GM19467 (cell line): Measurements from ENCODE around the gene ISG15.
"Not testable (repeated sequence)": the region's sequence is repeated elsewhere in the genome, so short reads cannot be mapped to it uniquely, and the experiment has no call there.

Source experiments
- ATAC-seq: cut with Tn5 transposase; IDR thresholded peaks from one replicate; pipeline ENCODE4 v1.9.1; 2021; ENCODE audit warnings: mild to moderate bottlenecking, moderate library complexity; ENCODE audit not compliant: unreplicated experiment

Gene ISG15

GRCh38 chr1:1006305-1007159 lies 6.8 kb upstream of the ISG15 start:
- ATAC-seq = no peak

- ATAC-seq = not testable (repeated sequence)
Measured at GRCh38 chr1:1010131-1010530, 3.2 kb upstream of the ISG15 start.

- ATAC-seq = no peak
Measured at GRCh38 chr1:1011396-1011949, 1.8 kb upstream of the ISG15 start.

- not testable (repeated sequence) for ATAC-seq
Measured at GRCh38 chr1:1012736-1013104, 577 bp upstream of the ISG15 start.

- no peak for ATAC-seq
Measured at GRCh38 chr1:1013922-1014648, 788 bp downstream of the ISG15 start.

GRCh38 chr1:1014799-1015681 lies 1.7 kb downstream of the ISG15 start:
- ATAC-seq = no peak

- ATAC-seq = not testable (repeated sequence)
Measured at GRCh38 chr1:1017397-1018320, 4.4 kb downstream of the ISG15 start.

- not testable (repeated sequence) for ATAC-seq
Measured at GRCh38 chr1:1018321-1018685, 5.0 kb downstream of the ISG15 start.

GRCh38 chr1:1019122-1019999 lies 6.1 kb downstream of the ISG15 start:
- peak; percentile 62 for ATAC-seq

GRCh38 chr1:1020000-1020404 lies 6.7 kb downstream of the ISG15 start, which contains the start of gene AGRN:
AGRN (plus strand) TSS chr1:1020120; CDS start chr1:1020173, 53 bp downstream.
- peak; percentile 32 for ATAC-seq

GRCh38 chr1:1020415-1021009 lies 7.2 kb downstream of the ISG15 start:
- peak; percentile 13 for ATAC-seq

GRCh38 chr1:1021010-1021919 lies 8.0 kb downstream of the ISG15 start:
- no peak for ATAC-seq

- ATAC-seq = no peak
Measured at GRCh38 chr1:1021920-1022259, 8.6 kb downstream of the ISG15 start.

GRCh38 chr1:1022302-1023009 lies 9.2 kb downstream of the ISG15 start:
- ATAC-seq = no peak

GRCh38 chr1:1023700-1024099 lies 10.4 kb downstream of the ISG15 start:
- no peak for ATAC-seq

- no peak for ATAC-seq
Measured at GRCh38 chr1:1024149-1024770, 11.0 kb downstream of the ISG15 start.
